H1 (cell line): Measurements from ENCODE around the gene TSPAN16. TPM values are rescaled to one million over a fixed set of nuclear protein-coding genes. Genes with fewer than 3 reads are reported as not detected.

Source experiments
- CTCF ChIA-PET: fragments of 300-600 bp; sonication (Branson Sonifier 250); formaldehyde crosslinking; loops from one replicate; lab custom pipeline; 2021; ENCODE audit not compliant: partially characterized antibody; lab: Charles Lee
- POLR2A ChIA-PET: fragments of 300-600 bp; sonication (Branson Sonifier 250); formaldehyde crosslinking; loops from one replicate; lab custom pipeline; 2021; ENCODE audit warnings: inconsistent platforms; ENCODE audit not compliant: partially characterized antibody; lab: Charles Lee
- DNase-seq, 2 experiments: peaks; one replicate each; pipeline versions ENCODE4 v3.0.0 to v3.0.0-alpha.2; 2010 to 2022; ENCODE audit warnings: low spot score in 2 of 2, low read depth in 1 of 2, mixed read lengths in 1 of 2
- FAIRE-seq: peaks from 2 replicates; lab custom pipeline; 2011; peaks lifted over from hg19 to GRCh38; lab: Jason Lieb, UNC
- H2AFZ ChIP-seq: 2 replicates; pipeline ENCODE4 v1.8.1; 2012; ENCODE audit warnings: low read length, inconsistent platforms
- H2AK5ac ChIP-seq: 2 replicates; pipeline ENCODE4 v1.6.1; 2013; ENCODE audit warnings: low read depth, low read length
- H2BK120ac ChIP-seq: replicated peaks from 2 replicates; pipeline ENCODE3; 2013; ENCODE audit warnings: low read depth, low read length, inconsistent platforms
- H2BK12ac ChIP-seq: 2 replicates; pipeline ENCODE4 v1.6.1; 2013; ENCODE audit warnings: low read depth, low read length
- H2BK15ac ChIP-seq: 2 replicates; pipeline ENCODE4 v1.6.1; 2013; ENCODE audit warnings: low read length
- H2BK20ac ChIP-seq: 2 replicates; pipeline ENCODE4 v1.6.1; 2013; ENCODE audit warnings: low read length
- H2BK5ac ChIP-seq: 2 replicates; pipeline ENCODE4 v1.6.1; 2013; ENCODE audit warnings: low read depth, low read length
- H3K14ac ChIP-seq: 2 replicates; pipeline ENCODE4 v1.6.1; 2013; ENCODE audit warnings: inconsistent platforms; ENCODE audit not compliant: insufficient read length
- H3K18ac ChIP-seq: 2 replicates; pipeline ENCODE4 v1.6.1; 2013; ENCODE audit warnings: low read length; ENCODE audit errors: extremely low read depth
- H3K23ac ChIP-seq: 2 replicates; pipeline ENCODE4 v1.6.1; 2013; ENCODE audit warnings: inconsistent platforms; ENCODE audit not compliant: insufficient read length
- H3K23me2 ChIP-seq: 2 replicates; pipeline ENCODE4 v1.6.1; 2013; ENCODE audit warnings: low read depth, low read length
- H3K27ac ChIP-seq: 2 replicates; pipeline ENCODE4 v1.6.1; 2011; ENCODE audit warnings: low read depth, low read length, inconsistent platforms
- H3K27me3 ChIP-seq, 4 experiments: replicated peaks in 1 of 4; 1 replicate in 1 of 4; 2 replicates in 3 of 4; pipeline versions ENCODE4 v1.6.1 to v1.8.1; 2011 to 2013; ENCODE audit warnings: low read length in 3 of 4, mild to moderate bottlenecking in 3 of 4, inconsistent platforms in 2 of 4, mixed read lengths in 2 of 4, moderate library complexity in 1 of 4; ENCODE audit not compliant: control insufficient read depth in 3 of 4, insufficient read depth in 3 of 4; ENCODE audit errors: extremely low read depth in 1 of 4
- H3K36me3 ChIP-seq, 4 experiments: 2 replicates each; pipeline versions ENCODE4 v1.6.1 to v1.8.1; 2011 to 2013; ENCODE audit warnings: mild to moderate bottlenecking in 4 of 4, low read length in 3 of 4, moderate library complexity in 2 of 4, control low read depth in 1 of 4, inconsistent platforms in 1 of 4; ENCODE audit not compliant: insufficient read depth in 4 of 4, control insufficient read depth in 2 of 4
- H3K4ac ChIP-seq: replicated peaks from 2 replicates; pipeline ENCODE3; 2013; ENCODE audit warnings: low read length, low read depth, mixed read lengths, inconsistent platforms; ENCODE audit not compliant: insufficient read length
- H3K4me1 ChIP-seq, 4 experiments: replicated peaks in 1 of 4; 1 replicate in 1 of 4; 2 replicates in 3 of 4; pipeline versions ENCODE4 v1.6.1 to v1.8.1; 2011 to 2013; ENCODE audit warnings: low read length in 3 of 4, inconsistent platforms in 2 of 4, mixed read lengths in 1 of 4; ENCODE audit not compliant: insufficient read depth in 4 of 4, control insufficient read depth in 3 of 4
- H3K4me2 ChIP-seq, 2 experiments: 2 replicates each; pipeline versions ENCODE4 v1.6.1 to v1.8.1; 2011 to 2013; ENCODE audit warnings: low read depth in 2 of 2, low read length in 2 of 2, control low read depth in 1 of 2, inconsistent platforms in 1 of 2, mild to moderate bottlenecking in 1 of 2; ENCODE audit not compliant: insufficient read depth in 1 of 2
- H3K4me3 ChIP-seq, 4 experiments: fragments of 200-600, 300-600 bp in 1 of 4; sonication (generic), shearing (Covaris generic), sonication (Bioruptor Twin) in 1 of 4; 2 replicates each; pipeline versions ENCODE4 v1.5.1 to v1.8.1; 2011 to 2016; ENCODE audit warnings: low read length in 4 of 4, low read depth in 3 of 4, control low read depth in 2 of 4, inconsistent platforms in 2 of 4, mild to moderate bottlenecking in 2 of 4, mixed read lengths in 1 of 4, moderate library complexity in 1 of 4; ENCODE audit not compliant: insufficient read depth in 2 of 4; ENCODE audit errors: extremely low read depth in 1 of 4
- H3K56ac ChIP-seq: replicated peaks from 2 replicates; pipeline ENCODE3; 2013; ENCODE audit warnings: low read depth, mild to moderate bottlenecking, mixed read lengths, low read length, inconsistent platforms; ENCODE audit not compliant: insufficient read length
- H3K79me1 ChIP-seq: 2 replicates; pipeline ENCODE4 v1.6.1; 2013; ENCODE audit warnings: low read depth, low read length, control low read depth
- H3K79me2 ChIP-seq, 2 experiments: 2 replicates each; pipeline versions ENCODE4 v1.6.1 to v1.8.1; 2012 to 2013; ENCODE audit warnings: low read length in 2 of 2, mild to moderate bottlenecking in 2 of 2, inconsistent platforms in 1 of 2; ENCODE audit not compliant: insufficient read depth in 2 of 2, control insufficient read depth in 1 of 2
- H3K9ac ChIP-seq, 4 experiments: replicated peaks in 1 of 4; 1 replicate in 1 of 4; 2 replicates in 3 of 4; pipeline versions ENCODE4 v1.6.1 to v1.8.1; 2011 to 2013; ENCODE audit warnings: low read depth in 3 of 4, low read length in 3 of 4, control low read depth in 2 of 4, mild to moderate bottlenecking in 2 of 4, moderate library complexity in 2 of 4, inconsistent platforms in 1 of 4; ENCODE audit errors: extremely low read depth in 1 of 4
- H3K9me3 ChIP-seq, 2 experiments: 2 replicates each; pipeline versions ENCODE4 v1.6.1 to v1.8.1; 2012 to 2013; ENCODE audit warnings: mild to moderate bottlenecking in 2 of 2, moderate library complexity in 2 of 2, control low read depth in 1 of 2, inconsistent platforms in 1 of 2, low read depth in 1 of 2, low read length in 1 of 2, mixed read lengths in 1 of 2; ENCODE audit not compliant: insufficient read depth in 2 of 2
- H4K20me1 ChIP-seq, 2 experiments: replicated peaks in 1 of 2; 2 replicates each; pipeline versions ENCODE3 to v1.8.1; 2011 to 2013; ENCODE audit warnings: inconsistent platforms in 2 of 2, low read length in 2 of 2, mild to moderate bottlenecking in 1 of 2; ENCODE audit not compliant: insufficient read depth in 2 of 2, control insufficient read depth in 1 of 2
- H4K5ac ChIP-seq: 2 replicates; pipeline ENCODE4 v1.6.1; 2013; ENCODE audit warnings: low read length, low read depth, mixed read lengths, inconsistent platforms; ENCODE audit not compliant: insufficient read length
- H4K8ac ChIP-seq: 2 replicates; pipeline ENCODE4 v1.8.0; 2013; ENCODE audit warnings: mild to moderate bottlenecking, moderate library complexity, low read length, inconsistent platforms; ENCODE audit not compliant: insufficient read depth; ENCODE audit errors: extremely low read depth
- H4K91ac ChIP-seq: replicated peaks from 2 replicates; pipeline ENCODE3; 2013; ENCODE audit warnings: low read length, mixed read lengths, inconsistent platforms; ENCODE audit not compliant: insufficient read length
- BRCA1 ChIP-seq: IDR thresholded peaks from 2 replicates; pipeline ENCODE4 v1.6.1; 2012; ENCODE audit warnings: low read depth, low read length, improper control_type of control experiment
- CHD2 ChIP-seq: IDR thresholded peaks from 2 replicates; pipeline ENCODE4 v1.6.1; 2012; ENCODE audit warnings: low read length, improper control_type of control experiment
- EZH2 ChIP-seq: fragments of 200-600 bp; sonication (generic); IDR thresholded peaks from 2 replicates; pipeline ENCODE4 v1.7.1; 2012; ENCODE audit warnings: low read depth, mild to moderate bottlenecking, moderate library complexity, low read length, inconsistent platforms; ENCODE audit not compliant: severe bottlenecking
- GABPA ChIP-seq: IDR thresholded peaks from 2 replicates; pipeline ENCODE4 v1.6.1; 2011; ENCODE audit warnings: mild to moderate bottlenecking, low read length, moderate library complexity, borderline replicate concordance; ENCODE audit not compliant: insufficient read depth
- HDAC6 ChIP-seq: IDR thresholded peaks from one replicate; pipeline ENCODE4 v1.7.1; 2012; ENCODE audit warnings: low read depth, mild to moderate bottlenecking, inconsistent platforms, low read length, moderate library complexity
- KDM1A ChIP-seq: fragments of 200-600, 300-600 bp; sonication (generic); IDR thresholded peaks from 2 replicates; pipeline ENCODE4 v1.7.1; 2016; ENCODE audit warnings: mild to moderate bottlenecking, low read length, borderline replicate concordance
- POLR2A ChIP-seq, 2 experiments: IDR thresholded peaks; 1 replicate in 1 of 2; 2 replicates in 1 of 2; pipeline ENCODE4 v1.6.1; 2011; ENCODE audit warnings: low read depth in 2 of 2, low read length in 2 of 2, mild to moderate bottlenecking in 2 of 2; ENCODE audit errors: control extremely low read depth in 1 of 2
- RBBP5 ChIP-seq: IDR thresholded peaks from 2 replicates; pipeline ENCODE4 v1.7.1; 2012; ENCODE audit warnings: low read depth, mild to moderate bottlenecking, inconsistent platforms, low read length, moderate library complexity, borderline replicate concordance
- SIX5 ChIP-seq: IDR thresholded peaks from 2 replicates; pipeline ENCODE4 v1.6.1; 2011; ENCODE audit warnings: mild to moderate bottlenecking, low read depth, low read length
- TAF1 ChIP-seq: IDR thresholded peaks from 2 replicates; pipeline ENCODE4 v1.6.1; 2011; ENCODE audit warnings: mild to moderate bottlenecking, low read depth, low read length
- TEAD4 ChIP-seq: IDR thresholded peaks from 2 replicates; pipeline ENCODE4 v1.6.1; 2012; ENCODE audit warnings: low read depth, low read length, inconsistent platforms, mixed read lengths
- WGBS, 2 experiments: shearing (Covaris generic) in 1 of 2; methylation state at CpG; one replicate each; pipeline versions ENCODE4 v1.1.6 to v1.1.7; 2013 to 2015; ENCODE audit warnings: low lambda C conversion rate in 2 of 2, mixed read lengths in 2 of 2, inconsistent platforms in 1 of 2, low coverage in 1 of 2, missing lambda C conversion rate in 1 of 2; ENCODE audit not compliant: insufficient replicate concordance in 2 of 2, insufficient coverage in 1 of 2, insufficient read length in 1 of 2; ENCODE audit errors: extremely low coverage in 1 of 2, missing lambda C conversion rate in 1 of 2; 5-methylcytosine and 5-hydroxymethylcytosine counted together
- polyA plus RNA-seq, 7 experiments: library from polyadenylated mRNA; depleted of rRNA in 3 of 7; stranded (reverse) in 5 of 7; unstranded in 2 of 7; fragments of >200 nt in 5 of 7; fragments of 200-250 nt in 2 of 7; gene quantifications; 1 replicate in 5 of 7; 2 replicates in 1 of 7; 4 replicates in 1 of 7; pipeline versions ENCODE4 v1.2.1 to v1.2.3, GENCODE V29; 2011 to 2013; ENCODE audit warnings: missing spikeins in 2 of 7, mixed read lengths in 2 of 7
- total RNA-seq: library from RNA; stranded (reverse); fragmentation: NEBNext Ultra II Directional; extraction: Animal tissue kit (Norgen Biotek cat#: 25700); gene quantifications from 2 replicates; pipeline ENCODE4 v1.2.1, GENCODE V29; 2021

The TSPAN16 gene
- total and polyA plus RNA-seq, 2 of the 8 experiments (the other 6 are each of a cell fraction or from before 2014, with no cell fraction given): not detected

DNA sequence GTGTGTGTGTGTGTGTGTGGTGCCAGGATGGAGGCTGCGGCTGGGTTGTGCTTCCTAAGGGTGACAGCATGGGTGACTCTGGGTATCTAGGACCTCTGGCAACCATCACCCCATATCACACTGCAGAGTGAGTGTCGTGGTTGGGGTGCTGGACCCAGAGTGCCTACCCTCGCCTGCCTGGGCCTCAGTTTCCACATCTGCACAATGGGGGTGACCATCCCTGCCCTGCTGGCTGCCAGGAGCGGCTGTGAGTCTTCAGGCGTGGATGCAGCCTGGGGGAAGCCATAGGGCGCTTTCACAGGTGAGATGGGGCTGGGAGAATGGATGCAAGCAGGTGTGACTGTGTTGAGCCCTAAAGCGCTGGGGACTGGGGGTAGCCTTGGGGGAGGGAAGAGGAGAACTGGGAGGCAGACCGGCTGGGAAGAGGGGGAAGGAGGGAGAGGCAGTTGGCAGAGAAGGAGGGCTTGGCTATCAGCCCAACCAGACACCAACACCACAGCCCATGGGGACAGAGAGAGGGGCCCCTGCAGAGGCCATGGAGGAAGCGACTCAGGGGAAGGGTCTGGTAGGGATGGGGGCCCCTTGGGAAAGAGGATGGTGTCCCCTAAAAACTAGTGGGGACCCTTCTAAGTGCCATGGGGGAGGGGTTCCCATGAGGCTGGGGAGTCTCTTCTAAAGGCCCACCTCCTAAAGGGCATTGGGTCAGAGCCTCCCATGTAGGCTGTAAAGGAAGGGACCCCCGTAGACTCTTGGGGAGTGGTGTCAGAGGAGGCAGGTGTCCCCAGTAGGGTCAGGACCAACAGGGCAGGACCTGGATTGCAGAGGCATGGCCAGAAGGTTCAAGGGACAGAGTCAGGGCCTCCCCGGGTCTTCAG lies 61.0 kb downstream of the TSPAN16 start:
- POLR2A ChIA-PET: interaction anchor here (2.2 kb wide), 1 partner anchor 18 kb away, joined by 8 read pairs; the partner anchor contains the start of gene SWSAP1
- no peak for FAIRE-seq
- H3K9ac ChIP-seq: no peak overlapping the region
- TF ChIP-seq RBBP5 (no peak), POLR2A (IDR thresholded peaks at IDR 0.05; ENCODE audit: control extremely low read depth in 1 of 2, low read depth in 2 of 2, low read length in 2 of 2) (no peak), KDM1A (no peak), TAF1 (no peak), HDAC6 (no peak), CHD2 (no peak), SIX5 (no peak), GABPA (no peak), EZH2 (no peak), BRCA1 (no peak), TEAD4 (no peak)

More for the DNA sequence above, 61.0 kb downstream of the TSPAN16 start:
- Histone ChIP-seq H3K18ac (no peak overlapping the region), H4K20me1 (peaks cover 0 to 5% of the 10 kb centered on the region in 2 experiments), H3K27me3 (peaks cover 0 to 17% (median 12%) of the 10 kb centered on the region in 4 experiments; a peak in 3 of 7 replicates), H3K36me3 (no peaks in the 10 kb centered on the region), H4K5ac (no peak overlapping the region), H3K4me2 (no peak overlapping the region; a peak in 1 of 4 replicates), H3K9me3 (no peaks in the 10 kb centered on the region), H3K4me1 (peaks cover 3 to 13% (median 10%) of the 10 kb centered on the region in 4 experiments), H3K14ac (no peak overlapping the region), H3K23me2 (peaks cover 18% of the 10 kb centered on the region; the same call in 1 of the 2 replicates), H2AK5ac (0 out of 2 replicates have a peak overlapping the region, but pooled peaks have one; percentile 39), H3K4ac (no peak overlapping the region), H4K8ac (no peak overlapping the region; the same call in 1 of the 2 replicates), H2BK12ac (no peak overlapping the region), H2BK15ac (peak overlapping the region; percentile 61; the same call in 1 of the 2 replicates), H2BK120ac (no peak overlapping the region), H3K79me2 (no peaks in the 10 kb centered on the region), H4K91ac (no peak overlapping the region), H2BK5ac (0 out of 2 replicates have a peak overlapping the region, but pooled peaks have one; percentile 35), H2BK20ac (no peak overlapping the region), H3K79me1 (peaks cover 3% of the 10 kb centered on the region; the same call in 1 of the 2 replicates), H3K27ac (no peak overlapping the region), H3K56ac (no peak overlapping the region), H3K4me3 (no peak overlapping the region), H3K23ac (no peak overlapping the region), H2AFZ (no peak overlapping the region)
- WGBS, 2 experiments: 80% methylated on average over 10 of the region's 11 CpGs; no CpG with 5 or more reads in 1 of the 2 experiments
- CTCF ChIA-PET: interaction anchor here (1.3 to 1.5 kb wide), 2 partner anchors 9 to 11 kb away, joined by 3 to 4 read pairs; partner anchors contain the start of genes CCDC159 and TMEM205
- no peak for DNase-seq
